GM12875 (cell line): ENCODE results near the gene PHLDA3.

ENCODE experiments used
- H3K4me3 ChIP-seq: one replicate; pipeline ENCODE4 v1.5.1; 2011; ENCODE audit warnings: low read depth, low read length, control low read depth
- TF ChIP-seq, protein P1 (sequence below): IDR thresholded peaks from 2 replicates; pipeline ENCODE4 v1.5.1; 2011; ENCODE audit warnings: low read depth, mild to moderate bottlenecking, control low read depth, inconsistent platforms, low read length, moderate library complexity, borderline replicate concordance; ENCODE audit not compliant: insufficient read depth

The PHLDA3 gene

GRCh38 chr1:201490708-201491131 lies 21.7 kb upstream of the PHLDA3 start:
- TF ChIP-seq, protein P1, sequence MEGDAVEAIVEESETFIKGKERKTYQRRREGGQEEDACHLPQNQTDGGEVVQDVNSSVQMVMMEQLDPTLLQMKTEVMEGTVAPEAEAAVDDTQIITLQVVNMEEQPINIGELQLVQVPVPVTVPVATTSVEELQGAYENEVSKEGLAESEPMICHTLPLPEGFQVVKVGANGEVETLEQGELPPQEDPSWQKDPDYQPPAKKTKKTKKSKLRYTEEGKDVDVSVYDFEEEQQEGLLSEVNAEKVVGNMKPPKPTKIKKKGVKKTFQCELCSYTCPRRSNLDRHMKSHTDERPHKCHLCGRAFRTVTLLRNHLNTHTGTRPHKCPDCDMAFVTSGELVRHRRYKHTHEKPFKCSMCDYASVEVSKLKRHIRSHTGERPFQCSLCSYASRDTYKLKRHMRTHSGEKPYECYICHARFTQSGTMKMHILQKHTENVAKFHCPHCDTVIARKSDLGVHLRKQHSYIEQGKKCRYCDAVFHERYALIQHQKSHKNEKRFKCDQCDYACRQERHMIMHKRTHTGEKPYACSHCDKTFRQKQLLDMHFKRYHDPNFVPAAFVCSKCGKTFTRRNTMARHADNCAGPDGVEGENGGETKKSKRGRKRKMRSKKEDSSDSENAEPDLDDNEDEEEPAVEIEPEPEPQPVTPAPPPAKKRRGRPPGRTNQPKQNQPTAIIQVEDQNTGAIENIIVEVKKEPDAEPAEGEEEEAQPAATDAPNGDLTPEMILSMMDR: no peak
- no peak overlapping the region for H3K4me3 ChIP-seq

DNA sequence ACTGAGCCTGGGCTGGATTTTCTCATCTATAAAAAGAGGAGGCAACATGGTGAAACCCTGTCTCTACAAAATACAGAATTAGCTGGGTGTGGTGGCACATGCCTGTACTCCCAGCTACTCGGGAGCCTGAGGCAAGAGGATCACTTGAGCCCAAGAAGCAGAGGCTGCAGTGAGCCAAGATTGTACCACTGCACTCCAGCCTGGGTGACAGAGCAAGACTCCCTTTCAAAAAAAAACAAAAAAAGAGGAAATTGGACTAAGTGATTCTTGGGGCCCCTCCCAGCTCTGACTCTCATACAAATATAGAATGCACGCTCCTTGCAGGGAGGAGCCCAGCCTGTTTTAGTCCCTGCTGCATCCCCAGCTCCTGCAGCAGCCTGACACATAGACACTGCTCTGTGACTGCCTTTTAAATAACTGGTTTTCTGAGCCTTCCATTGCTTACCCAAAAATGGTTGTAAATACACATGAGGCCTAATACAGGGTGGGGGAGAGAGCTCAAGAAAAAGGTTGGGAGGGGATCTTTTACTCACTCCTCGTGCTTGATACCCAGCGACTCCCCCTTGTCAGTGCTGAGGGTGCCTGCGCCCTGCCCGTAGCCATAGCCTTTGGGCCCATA lies 20.8 kb upstream of the PHLDA3 start:
- TF ChIP-seq, protein P1: no peak
- no peak overlapping the region for H3K4me3 ChIP-seq

DNA sequence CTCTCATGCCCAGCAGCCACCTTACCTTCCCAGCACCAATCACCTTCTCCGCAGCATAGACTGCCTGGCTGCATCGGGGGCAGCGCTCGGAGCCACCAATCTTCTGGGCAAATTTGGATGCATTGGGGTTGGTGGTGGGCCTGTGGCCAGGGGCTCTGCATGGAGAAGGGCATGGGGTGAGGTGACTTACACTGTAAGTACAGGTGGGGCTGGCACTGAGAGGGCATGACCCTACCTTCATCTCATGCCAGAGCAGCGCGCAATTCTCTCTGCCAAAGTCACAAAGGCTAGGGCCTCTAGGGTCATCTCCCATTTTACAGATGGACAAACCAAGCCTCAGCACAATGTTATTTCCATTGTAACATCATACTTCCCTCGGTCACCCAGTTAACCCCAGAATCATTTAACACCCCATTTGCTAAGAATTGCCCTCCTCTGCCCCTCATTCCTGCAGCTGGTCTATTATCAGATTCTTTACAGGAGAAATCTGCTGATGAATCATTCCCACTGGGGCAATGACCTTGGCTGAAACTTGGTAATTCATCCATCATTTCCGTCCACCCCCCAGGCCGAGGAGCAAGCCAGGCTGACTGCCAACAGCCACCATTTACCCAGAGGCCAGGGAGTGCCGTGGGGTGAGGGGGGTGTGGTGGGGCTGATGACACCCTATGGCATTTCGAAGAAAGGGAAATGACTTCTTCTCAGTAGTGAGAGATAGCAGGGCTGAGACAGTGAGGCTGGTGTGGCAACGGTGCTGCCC lies 20.0 kb upstream of the PHLDA3 start:
- H3K4me3 ChIP-seq: no peak overlapping the region

DNA sequence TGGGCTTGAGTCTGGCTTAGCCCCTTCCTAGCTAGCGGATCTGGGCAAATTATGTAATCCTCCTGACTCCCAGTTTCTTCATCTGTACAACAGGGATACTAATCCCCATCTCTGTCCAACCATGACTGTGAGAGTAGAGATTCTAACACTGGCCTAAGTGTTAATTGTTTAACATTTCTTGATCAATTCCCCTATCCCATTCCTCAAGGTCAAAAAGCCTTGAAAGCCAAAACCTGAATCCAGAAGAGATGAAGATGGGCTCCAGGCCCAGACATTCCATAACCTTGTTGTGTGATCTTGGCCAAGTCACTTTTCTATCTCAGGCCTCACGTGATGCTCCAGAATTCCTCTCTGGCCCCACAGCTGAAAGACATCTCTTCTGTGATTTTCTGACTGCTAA lies 18.8 kb upstream of the PHLDA3 start:
- TF ChIP-seq, protein P1: no peak
- no peak overlapping the region for H3K4me3 ChIP-seq

More for the DNA sequence above, 20.0 kb upstream of the PHLDA3 start:
- TF ChIP-seq, protein P1: no peak

GRCh38 chr1:201486187-201486586 lies 17.2 kb upstream of the PHLDA3 start:
- TF ChIP-seq, protein P1: no peak
- no peak overlapping the region for H3K4me3 ChIP-seq

DNA sequence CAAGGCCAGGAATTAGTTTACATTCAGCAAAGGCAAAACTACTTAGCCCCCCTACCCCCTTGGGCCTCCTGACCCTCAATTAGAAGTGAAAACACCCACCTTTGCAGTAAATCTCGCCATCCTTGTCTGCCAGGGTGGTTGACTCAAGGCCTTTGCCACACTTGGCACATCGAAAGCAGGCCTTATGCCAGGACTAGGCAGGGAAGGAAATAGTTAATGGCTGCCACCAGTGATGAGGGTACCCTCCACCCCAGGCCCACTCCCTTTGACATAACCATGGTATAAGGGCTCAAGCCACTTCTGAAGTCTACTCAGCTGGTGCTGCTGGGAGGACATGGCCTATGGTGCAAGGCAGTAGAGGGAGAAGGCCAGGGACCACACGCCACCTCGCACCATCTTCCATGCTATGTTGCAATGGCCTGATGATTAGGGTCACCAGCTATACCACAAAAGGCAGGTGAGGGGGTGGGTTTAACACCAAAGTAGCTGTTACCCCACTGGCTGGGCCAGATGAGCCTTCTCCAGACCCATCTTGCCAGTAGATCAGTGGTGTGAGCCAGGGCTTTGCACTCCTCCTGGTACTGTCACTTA lies 16.3 kb upstream of the PHLDA3 start:
- TF ChIP-seq, protein P1: no peak

DNA sequence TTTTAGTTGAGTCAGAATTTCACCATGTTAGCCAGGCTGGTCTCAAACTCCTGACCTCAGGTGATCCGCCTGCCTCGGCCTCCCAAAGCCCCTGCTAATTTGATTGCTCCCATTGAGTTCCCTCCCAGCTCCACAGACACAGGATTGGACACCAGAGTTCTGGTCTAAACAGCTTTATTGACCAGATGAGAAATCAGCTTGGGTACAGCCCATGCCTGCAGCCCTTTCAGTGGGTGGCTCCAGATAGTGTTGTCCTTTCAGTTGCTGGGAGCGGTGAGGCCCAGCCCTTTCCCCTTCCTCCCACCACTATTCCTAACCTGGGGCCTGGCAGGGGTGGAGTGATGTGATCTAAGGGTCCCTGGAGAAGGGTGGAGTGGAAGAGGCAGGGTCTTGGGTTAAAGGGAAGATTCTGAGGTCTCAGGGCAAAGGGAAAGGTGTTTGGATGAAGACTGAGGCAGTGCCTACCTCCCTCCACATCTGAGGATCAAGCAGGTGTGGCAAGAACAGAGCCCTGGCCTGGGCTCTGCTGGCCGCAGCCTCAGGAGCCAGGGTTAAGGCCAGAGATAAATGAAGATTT lies 14.5 kb upstream of the PHLDA3 start:
- TF ChIP-seq, protein P1: no peak
- no peak overlapping the region for H3K4me3 ChIP-seq

More for the DNA sequence above, 16.3 kb upstream of the PHLDA3 start:
- H3K4me3 ChIP-seq: no peak overlapping the region
